Endothelial cell (in vitro differentiated cells): Measurements from ENCODE around the gene ATG7. TPM values are rescaled to one million over a fixed set of nuclear protein-coding genes. Genes with fewer than 3 reads are reported as not detected.
A peak's percentile ranks its signal among the peaks of the same experiment; 100 is the strongest.
"Not testable (repeated sequence)": the region's sequence is repeated elsewhere in the genome, so short reads cannot be mapped to it uniquely, and the experiment has no call there.

Experiments used
- DNase-seq: peaks from one replicate; pipeline ENCODE4 v3.0.0; 2021; ENCODE audit warnings: low spot score
- H3K27ac Mint-ChIP-seq: one replicate; pipeline ENCODE4 v1.8.0; 2021; ENCODE audit warnings: mixed read lengths, inconsistent platforms; ENCODE audit not compliant: unreplicated experiment
- H3K27me3 Mint-ChIP-seq: one replicate; pipeline ENCODE4 v1.8.0; 2021; ENCODE audit warnings: mild to moderate bottlenecking, moderate library complexity, mixed read lengths, inconsistent platforms; ENCODE audit not compliant: unreplicated experiment
- H3K36me3 Mint-ChIP-seq: one replicate; pipeline ENCODE4 v1.8.0; 2021; ENCODE audit warnings: mild to moderate bottlenecking, low read depth, mixed read lengths, inconsistent platforms; ENCODE audit not compliant: unreplicated experiment
- H3K4me1 Mint-ChIP-seq: one replicate; pipeline ENCODE4 v1.8.0; 2021; ENCODE audit warnings: mild to moderate bottlenecking, mixed read lengths, inconsistent platforms; ENCODE audit not compliant: unreplicated experiment
- H3K4me3 Mint-ChIP-seq: one replicate; pipeline ENCODE4 v1.8.0; 2021; ENCODE audit warnings: mild to moderate bottlenecking, mixed read lengths, inconsistent platforms; ENCODE audit not compliant: unreplicated experiment
- H3K9me3 Mint-ChIP-seq: one replicate; pipeline ENCODE4 v1.8.0; 2021; ENCODE audit warnings: mixed read lengths, inconsistent platforms; ENCODE audit not compliant: unreplicated experiment
- total RNA-seq: library from RNA; stranded (reverse); fragmentation: NEBNext Ultra II Directional; extraction: Animal tissue kit (Norgen Biotek cat#: 25700); gene quantifications from one replicate; pipeline ENCODE4 v1.2.1, GENCODE V29; 2021; ENCODE audit not compliant: unreplicated experiment
- TF ChIP-seq, protein P1 (sequence below): fragments of 200-600 bp; sonication (generic); IDR thresholded peaks from one replicate; pipeline ENCODE4 v1.5.0; 2021; ENCODE audit warnings: antibody characterized with exemption; ENCODE audit not compliant: unreplicated experiment

The ATG7 gene
- total RNA-seq, 1 donor from 2014 or later = 30.6 TPM

DNA sequence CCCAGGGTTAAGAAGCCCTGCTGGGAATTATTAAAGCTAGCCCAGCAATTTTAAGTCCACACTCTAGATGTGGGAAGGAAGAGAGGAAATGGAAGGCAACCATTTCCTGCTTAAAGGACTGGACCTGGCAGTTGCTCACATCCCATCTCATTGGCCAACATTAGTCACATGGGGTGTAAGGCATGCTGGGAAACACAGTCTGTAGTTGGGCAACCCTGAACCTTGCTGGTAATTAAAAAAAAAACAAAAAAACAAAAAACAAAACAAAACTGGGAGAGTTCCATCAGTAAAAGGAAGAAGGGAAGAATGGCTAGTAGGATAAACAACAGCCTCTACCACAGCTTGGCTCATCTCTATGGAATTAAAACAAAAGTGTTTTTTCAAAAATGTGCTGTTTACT, 235.5 kb downstream of the ATG7 start:
- Mint-ChIP-seq H3K4me1 (peaks cover 32% of the 10 kb centered on the region), H3K4me3 (no peak overlapping the region), H3K27me3 (no peaks in the 10 kb centered on the region), H3K27ac (peak overlapping the region; percentile 44), H3K9me3 (no peaks in the 10 kb centered on the region), H3K36me3 (peaks cover 13% of the 10 kb centered on the region)
- TF ChIP-seq, protein P1, sequence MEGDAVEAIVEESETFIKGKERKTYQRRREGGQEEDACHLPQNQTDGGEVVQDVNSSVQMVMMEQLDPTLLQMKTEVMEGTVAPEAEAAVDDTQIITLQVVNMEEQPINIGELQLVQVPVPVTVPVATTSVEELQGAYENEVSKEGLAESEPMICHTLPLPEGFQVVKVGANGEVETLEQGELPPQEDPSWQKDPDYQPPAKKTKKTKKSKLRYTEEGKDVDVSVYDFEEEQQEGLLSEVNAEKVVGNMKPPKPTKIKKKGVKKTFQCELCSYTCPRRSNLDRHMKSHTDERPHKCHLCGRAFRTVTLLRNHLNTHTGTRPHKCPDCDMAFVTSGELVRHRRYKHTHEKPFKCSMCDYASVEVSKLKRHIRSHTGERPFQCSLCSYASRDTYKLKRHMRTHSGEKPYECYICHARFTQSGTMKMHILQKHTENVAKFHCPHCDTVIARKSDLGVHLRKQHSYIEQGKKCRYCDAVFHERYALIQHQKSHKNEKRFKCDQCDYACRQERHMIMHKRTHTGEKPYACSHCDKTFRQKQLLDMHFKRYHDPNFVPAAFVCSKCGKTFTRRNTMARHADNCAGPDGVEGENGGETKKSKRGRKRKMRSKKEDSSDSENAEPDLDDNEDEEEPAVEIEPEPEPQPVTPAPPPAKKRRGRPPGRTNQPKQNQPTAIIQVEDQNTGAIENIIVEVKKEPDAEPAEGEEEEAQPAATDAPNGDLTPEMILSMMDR = no peak
- DNase-seq = no peak

DNA sequence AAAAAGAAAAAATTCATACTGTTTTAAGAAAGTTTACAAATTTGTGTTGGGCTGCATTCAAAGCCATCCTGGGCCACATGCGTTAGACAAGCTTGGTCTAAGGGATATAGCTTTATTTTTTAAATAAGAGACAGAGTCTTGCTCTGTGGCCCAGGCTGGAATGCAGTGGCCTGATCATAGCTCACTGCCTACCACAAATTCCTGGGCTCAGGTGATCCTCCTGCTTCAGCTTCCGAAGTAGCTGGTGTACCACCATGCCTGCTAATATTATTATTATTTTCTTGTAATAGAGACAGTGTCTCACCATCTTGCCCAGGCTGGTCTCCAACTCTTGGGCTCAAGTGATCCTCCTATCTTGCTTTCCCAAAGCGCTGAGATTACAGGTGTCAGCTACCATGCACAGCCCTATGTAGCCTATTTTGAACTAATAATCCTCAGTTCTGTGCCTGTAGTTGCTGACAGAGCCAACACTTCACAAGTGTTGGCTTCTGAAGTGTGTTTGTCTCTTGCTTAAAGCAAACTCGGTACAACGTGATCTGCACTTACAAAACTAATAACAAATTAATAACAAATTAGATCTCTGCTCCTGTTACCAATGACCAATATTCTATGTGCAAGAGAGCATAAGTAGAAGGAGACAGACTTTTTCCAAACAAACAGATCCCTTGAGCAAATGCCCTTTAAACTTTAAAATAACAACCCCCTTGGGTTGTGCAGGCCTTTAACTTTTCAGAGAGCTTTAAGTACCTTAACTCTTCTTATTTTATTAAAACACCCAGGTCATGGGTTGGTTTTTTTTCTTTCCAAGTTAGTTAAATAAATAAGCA, 236.4 kb downstream of the ATG7 start:
- H3K9me3 Mint-ChIP-seq = no peaks in the 10 kb centered on the region
- no peak for DNase-seq
- TF ChIP-seq, protein P1 = no peak
- H3K27ac Mint-ChIP-seq = no peak overlapping the region
- peaks cover 13% of the 10 kb centered on the region for H3K36me3 Mint-ChIP-seq
- H3K4me3 Mint-ChIP-seq = no peak overlapping the region
- H3K4me1 Mint-ChIP-seq = peaks cover 32% of the 10 kb centered on the region
- no peaks in the 10 kb centered on the region for H3K27me3 Mint-ChIP-seq

DNA sequence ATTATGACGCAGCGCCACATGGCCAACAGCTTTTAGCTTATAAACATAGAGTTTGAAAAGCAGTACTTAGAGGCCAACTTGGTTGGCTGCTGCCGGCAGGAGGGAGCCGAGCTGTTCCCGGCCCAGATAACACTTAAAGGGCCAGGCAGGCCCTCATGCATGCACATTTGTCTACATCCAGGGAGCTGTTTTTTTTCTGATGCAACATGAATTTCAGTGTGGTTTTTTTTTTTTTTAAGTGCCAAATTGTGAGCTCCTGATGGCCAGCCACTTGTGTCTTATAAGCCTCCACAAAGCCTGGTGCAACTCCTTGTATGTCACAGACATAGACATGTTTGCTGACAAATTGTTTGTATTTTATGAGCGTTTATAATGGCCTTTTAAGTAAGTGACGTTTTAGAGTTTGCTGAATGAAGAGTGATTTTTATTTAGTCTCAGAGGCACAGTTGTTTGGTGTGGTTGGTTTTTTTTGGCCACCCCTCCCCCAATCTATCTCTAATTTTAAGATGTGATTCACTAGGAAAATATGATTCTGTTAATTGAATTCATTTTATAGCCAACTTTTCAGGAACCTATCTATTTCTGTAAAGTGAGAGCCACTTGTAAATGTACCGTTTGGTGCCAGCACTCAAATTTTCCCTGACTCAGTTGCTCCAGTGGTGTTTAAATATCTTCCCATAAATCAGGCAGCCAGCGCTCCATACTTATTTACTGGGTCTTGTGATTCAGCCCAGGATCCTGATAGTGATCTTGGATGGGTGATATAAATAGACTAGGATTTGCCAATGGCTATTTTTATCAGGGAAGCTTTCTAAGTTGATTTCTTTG, 237.2 kb downstream of the ATG7 start:
- Mint-ChIP-seq H3K4me3 (no peak overlapping the region), H3K36me3 (peaks cover 13% of the 10 kb centered on the region), H3K4me1 (peaks cover 38% of the 10 kb centered on the region), H3K27me3 (peaks cover 2% of the 10 kb centered on the region), H3K27ac (peak overlapping the region; percentile 57), H3K9me3 (no peaks in the 10 kb centered on the region)
- no peak for DNase-seq
- TF ChIP-seq, protein P1 = no peak

DNA sequence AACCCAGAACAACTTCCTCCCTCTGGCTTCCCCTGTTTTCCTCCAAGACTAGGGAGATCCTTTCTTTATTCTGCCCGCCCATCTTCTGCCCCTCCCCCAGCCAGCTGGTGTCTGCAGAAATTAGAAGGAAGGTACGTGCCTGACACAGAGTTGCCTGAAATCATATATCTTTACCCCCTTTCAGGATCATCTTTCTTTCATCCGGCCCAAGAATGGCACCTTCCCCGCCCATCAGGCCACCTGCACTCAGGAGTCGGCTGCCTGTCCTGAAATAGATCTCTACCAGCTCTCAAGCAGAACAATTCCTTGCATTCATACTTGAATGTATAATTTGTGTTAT, 237.8 kb downstream of the ATG7 start:
- no peak overlapping the region for H3K4me3 Mint-ChIP-seq
- H3K9me3 Mint-ChIP-seq = no peaks in the 10 kb centered on the region
- H3K27me3 Mint-ChIP-seq = peaks cover 2% of the 10 kb centered on the region
- H3K4me1 Mint-ChIP-seq = peaks cover 44% of the 10 kb centered on the region
- TF ChIP-seq, protein P1 = no peak
- H3K27ac Mint-ChIP-seq = no peak overlapping the region
- peaks cover 13% of the 10 kb centered on the region for H3K36me3 Mint-ChIP-seq
- no peak for DNase-seq

- H3K36me3 Mint-ChIP-seq = peaks cover 13% of the 10 kb centered on the region
- no peak overlapping the region for H3K27ac Mint-ChIP-seq
- TF ChIP-seq, protein P1 = no peak
- peaks cover 2% of the 10 kb centered on the region for H3K27me3 Mint-ChIP-seq
- no peak for DNase-seq
- H3K4me3 Mint-ChIP-seq = no peak overlapping the region
- H3K4me1 Mint-ChIP-seq = peaks cover 46% of the 10 kb centered on the region
- H3K9me3 Mint-ChIP-seq = no peaks in the 10 kb centered on the region
Observed at GRCh38 chr3:11510356-11510755, 238.2 kb downstream of the ATG7 start.

GRCh38 chr3:11511606-11512005, 239.4 kb downstream of the ATG7 start:
- Mint-ChIP-seq H3K4me1 (peaks cover 46% of the 10 kb centered on the region), H3K36me3 (peaks cover 13% of the 10 kb centered on the region)
- not testable (repeated sequence) for H3K4me3 Mint-ChIP-seq, H3K27ac Mint-ChIP-seq, DNase-seq, H3K27me3 Mint-ChIP-seq, H3K9me3 Mint-ChIP-seq
